Panc1 (cell line): ENCODE measurements around the gene CRYAB. TPM values are rescaled to one million over a fixed set of nuclear protein-coding genes. Genes with fewer than 3 reads are reported as not detected.

Source experiments
- ATAC-seq: fragments of 200-7000 bp; cut with Tn5 transposase; 2 replicates; pipeline ENCODE4 v1.9.1; 2020; ENCODE audit warnings: mild to moderate bottlenecking, moderate library complexity
- BruUV-seq: library from RNA; stranded (reverse); fragments of 400-500 nt; replicated peaks from 2 replicates; lab custom pipeline; 2021; lab: Mats Ljungman, UMichigan
- CTCF ChIA-PET: fragments of 300-600 bp; sonication (Branson Sonifier 250); formaldehyde crosslinking; loops from one replicate; lab custom pipeline; 2022; ENCODE audit warnings: antibody characterized with exemption; lab: Charles Lee
- POLR2A ChIA-PET: fragments of 300-600 bp; sonication (Branson Sonifier 250); formaldehyde crosslinking; loops from one replicate; lab custom pipeline; 2022; ENCODE audit warnings: antibody characterized with exemption; lab: Charles Lee
- DNase-seq: peaks from one replicate; pipeline ENCODE4 v3.0.0-alpha.2; 2010; ENCODE audit warnings: low read depth, low spot score
- H3K27ac ChIP-seq: 2 replicates; pipeline ENCODE4 v1.5.1; 2011; ENCODE audit warnings: mild to moderate bottlenecking, low read length, inconsistent platforms
- H3K27me3 ChIP-seq: fragments of 200-500 bp; sonication (Bioruptor generic); 2 replicates; pipeline ENCODE4 v1.6.0; 2014; ENCODE audit warnings: low read length, inconsistent platforms; ENCODE audit not compliant: control insufficient read depth, insufficient read depth
- H3K36me3 ChIP-seq: fragments of 200-500 bp; sonication (Bioruptor generic); 2 replicates; pipeline ENCODE4 v1.5.1; 2014; ENCODE audit warnings: inconsistent platforms, mild to moderate bottlenecking, low read length, moderate library complexity; ENCODE audit not compliant: control insufficient read depth, insufficient read depth
- H3K4me1 ChIP-seq: 2 replicates; pipeline ENCODE4 v1.5.1; 2011; ENCODE audit warnings: inconsistent platforms, mild to moderate bottlenecking, low read length, moderate library complexity; ENCODE audit not compliant: control insufficient read depth, insufficient read depth
- H3K4me3 ChIP-seq, 2 experiments: 2 replicates each; pipeline ENCODE4 v1.5.1; 2011 to 2012; ENCODE audit warnings: low read depth in 2 of 2, low read length in 2 of 2, mild to moderate bottlenecking in 2 of 2, inconsistent platforms in 1 of 2, moderate library complexity in 1 of 2
- H3K9me3 ChIP-seq: fragments of 200-500 bp; sonication (Bioruptor generic); 2 replicates; pipeline ENCODE4 v1.5.1; 2014; ENCODE audit warnings: low read depth, mild to moderate bottlenecking, inconsistent platforms, low read length, moderate library complexity; ENCODE audit not compliant: control insufficient read depth, insufficient read depth
- POLR2AphosphoS5 ChIP-seq: IDR thresholded peaks from 2 replicates; pipeline ENCODE4 v1.6.1; 2012; ENCODE audit warnings: mild to moderate bottlenecking, low read depth, low read length, moderate library complexity
- SIN3A ChIP-seq: IDR thresholded peaks from 2 replicates; pipeline ENCODE4 v1.6.1; 2012; ENCODE audit warnings: low read depth, mild to moderate bottlenecking, low read length, moderate library complexity, borderline replicate concordance; ENCODE audit not compliant: insufficient read depth
- TCF7L2 ChIP-seq: IDR thresholded peaks from 2 replicates; pipeline ENCODE4 v1.6.1; 2011; ENCODE audit warnings: mild to moderate bottlenecking, low read depth, low read length, inconsistent platforms
- in situ Hi-C: cut with HindIII; loops from 2 replicates; pipeline ENCODE4 v1.10.0; 2016; ENCODE audit warnings: low sequenced_read_pairs, low pct_unique_long_range_greater_than_20kb
- intact Hi-C: fragments of 100-400 bp; cut with micrococcal nuclease; formaldehyde crosslinking; loops from one replicate; pipeline ENCODE4 v1.10.0; 2022; ENCODE audit not compliant: unreplicated experiment
- total RNA-seq: library from RNA; stranded (reverse); gene quantifications from one replicate; pipeline ENCODE4 v1.2.1, GENCODE V29; 2021; ENCODE audit not compliant: unreplicated experiment
- TF ChIP-seq, protein P1 (sequence below): fragments of 450-650 bp; IDR thresholded peaks from 2 replicates; pipeline ENCODE4 v1.5.1; 2017; ENCODE audit warnings: mild to moderate bottlenecking
- TF ChIP-seq, protein P2 (sequence below), 2 experiments: IDR thresholded peaks; 2 replicates each; pipeline ENCODE4 v1.6.1; 2011 to 2012; ENCODE audit warnings: low read depth in 2 of 2, control low read depth in 1 of 2, low read length in 1 of 2, mild to moderate bottlenecking in 1 of 2, moderate library complexity in 1 of 2; ENCODE audit not compliant: insufficient read depth in 1 of 2

CRYAB gene
- total RNA-seq, 1 experiment from 2014 or later: 0.59 TPM

DNA sequence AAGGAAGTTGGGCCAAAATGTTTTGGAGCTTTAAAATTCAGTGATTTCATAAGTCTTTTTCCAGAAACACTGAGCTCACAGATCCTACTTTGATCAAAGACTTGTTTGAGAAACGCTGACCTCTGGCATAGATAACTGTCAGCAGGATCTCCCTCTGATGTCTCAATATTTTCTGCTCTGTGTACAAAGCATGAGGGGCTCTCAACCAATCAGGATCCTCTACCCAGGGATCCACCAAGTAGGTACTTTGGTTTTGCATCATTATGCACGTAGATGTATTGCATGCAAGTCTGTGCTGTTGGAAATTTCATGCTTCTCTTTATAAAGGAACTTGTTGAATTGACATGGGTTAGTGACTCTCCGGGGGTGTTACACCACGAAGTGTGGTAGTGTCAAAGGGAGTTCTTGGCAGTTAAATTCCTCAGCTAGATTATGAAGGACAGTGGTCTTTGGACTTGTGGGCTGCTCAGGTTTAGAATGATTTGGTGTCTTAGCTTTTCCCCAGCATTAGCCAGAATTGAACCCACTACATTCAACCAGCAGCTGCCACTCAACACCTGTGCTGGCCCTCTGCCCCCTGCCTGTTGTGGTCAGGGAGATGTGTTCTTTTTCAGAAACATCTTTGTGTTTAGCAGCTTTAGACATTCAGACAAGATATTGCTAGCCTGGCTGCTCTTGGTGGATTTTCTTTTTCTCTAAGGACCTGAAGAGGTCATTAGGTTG, 23.9 kb upstream of the CRYAB start:
- Histone ChIP-seq H3K4me1 (peaks cover 22% of the 10 kb centered on the region), H3K27me3 (no peaks in the 10 kb centered on the region), H3K36me3 (no peaks in the 10 kb centered on the region), H3K27ac (no peak overlapping the region), H3K9me3 (no peaks in the 10 kb centered on the region), H3K4me3 (no peak overlapping the region)
- TF ChIP-seq SIN3A: no peak
- TF ChIP-seq, protein P1, sequence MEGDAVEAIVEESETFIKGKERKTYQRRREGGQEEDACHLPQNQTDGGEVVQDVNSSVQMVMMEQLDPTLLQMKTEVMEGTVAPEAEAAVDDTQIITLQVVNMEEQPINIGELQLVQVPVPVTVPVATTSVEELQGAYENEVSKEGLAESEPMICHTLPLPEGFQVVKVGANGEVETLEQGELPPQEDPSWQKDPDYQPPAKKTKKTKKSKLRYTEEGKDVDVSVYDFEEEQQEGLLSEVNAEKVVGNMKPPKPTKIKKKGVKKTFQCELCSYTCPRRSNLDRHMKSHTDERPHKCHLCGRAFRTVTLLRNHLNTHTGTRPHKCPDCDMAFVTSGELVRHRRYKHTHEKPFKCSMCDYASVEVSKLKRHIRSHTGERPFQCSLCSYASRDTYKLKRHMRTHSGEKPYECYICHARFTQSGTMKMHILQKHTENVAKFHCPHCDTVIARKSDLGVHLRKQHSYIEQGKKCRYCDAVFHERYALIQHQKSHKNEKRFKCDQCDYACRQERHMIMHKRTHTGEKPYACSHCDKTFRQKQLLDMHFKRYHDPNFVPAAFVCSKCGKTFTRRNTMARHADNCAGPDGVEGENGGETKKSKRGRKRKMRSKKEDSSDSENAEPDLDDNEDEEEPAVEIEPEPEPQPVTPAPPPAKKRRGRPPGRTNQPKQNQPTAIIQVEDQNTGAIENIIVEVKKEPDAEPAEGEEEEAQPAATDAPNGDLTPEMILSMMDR: no peak
- TF ChIP-seq, protein P2, sequence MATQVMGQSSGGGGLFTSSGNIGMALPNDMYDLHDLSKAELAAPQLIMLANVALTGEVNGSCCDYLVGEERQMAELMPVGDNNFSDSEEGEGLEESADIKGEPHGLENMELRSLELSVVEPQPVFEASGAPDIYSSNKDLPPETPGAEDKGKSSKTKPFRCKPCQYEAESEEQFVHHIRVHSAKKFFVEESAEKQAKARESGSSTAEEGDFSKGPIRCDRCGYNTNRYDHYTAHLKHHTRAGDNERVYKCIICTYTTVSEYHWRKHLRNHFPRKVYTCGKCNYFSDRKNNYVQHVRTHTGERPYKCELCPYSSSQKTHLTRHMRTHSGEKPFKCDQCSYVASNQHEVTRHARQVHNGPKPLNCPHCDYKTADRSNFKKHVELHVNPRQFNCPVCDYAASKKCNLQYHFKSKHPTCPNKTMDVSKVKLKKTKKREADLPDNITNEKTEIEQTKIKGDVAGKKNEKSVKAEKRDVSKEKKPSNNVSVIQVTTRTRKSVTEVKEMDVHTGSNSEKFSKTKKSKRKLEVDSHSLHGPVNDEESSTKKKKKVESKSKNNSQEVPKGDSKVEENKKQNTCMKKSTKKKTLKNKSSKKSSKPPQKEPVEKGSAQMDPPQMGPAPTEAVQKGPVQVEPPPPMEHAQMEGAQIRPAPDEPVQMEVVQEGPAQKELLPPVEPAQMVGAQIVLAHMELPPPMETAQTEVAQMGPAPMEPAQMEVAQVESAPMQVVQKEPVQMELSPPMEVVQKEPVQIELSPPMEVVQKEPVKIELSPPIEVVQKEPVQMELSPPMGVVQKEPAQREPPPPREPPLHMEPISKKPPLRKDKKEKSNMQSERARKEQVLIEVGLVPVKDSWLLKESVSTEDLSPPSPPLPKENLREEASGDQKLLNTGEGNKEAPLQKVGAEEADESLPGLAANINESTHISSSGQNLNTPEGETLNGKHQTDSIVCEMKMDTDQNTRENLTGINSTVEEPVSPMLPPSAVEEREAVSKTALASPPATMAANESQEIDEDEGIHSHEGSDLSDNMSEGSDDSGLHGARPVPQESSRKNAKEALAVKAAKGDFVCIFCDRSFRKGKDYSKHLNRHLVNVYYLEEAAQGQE (IDR thresholded peaks at IDR 0.05; ENCODE audit: insufficient read depth in 1 of 2, low read depth in 2 of 2, low read length in 1 of 2): no peak
- in situ Hi-C loops: no loop called here
- intact Hi-C loops: no loop called here
- ATAC-seq (no peak), DNase-seq (no peak)
- ChIA-PET CTCF (interaction anchor here (2.0 kb wide), 1 partner anchor 46 kb away, joined by 7 read pairs; no protein-coding TSS in a partner anchor), POLR2A (interaction anchor here (0.6 to 1.0 kb wide), 2 partner anchors 9 to 214 kb away, joined by 3 to 20 read pairs; no protein-coding TSS in a partner anchor)
- BruUV-seq: no TSS peak

DNA sequence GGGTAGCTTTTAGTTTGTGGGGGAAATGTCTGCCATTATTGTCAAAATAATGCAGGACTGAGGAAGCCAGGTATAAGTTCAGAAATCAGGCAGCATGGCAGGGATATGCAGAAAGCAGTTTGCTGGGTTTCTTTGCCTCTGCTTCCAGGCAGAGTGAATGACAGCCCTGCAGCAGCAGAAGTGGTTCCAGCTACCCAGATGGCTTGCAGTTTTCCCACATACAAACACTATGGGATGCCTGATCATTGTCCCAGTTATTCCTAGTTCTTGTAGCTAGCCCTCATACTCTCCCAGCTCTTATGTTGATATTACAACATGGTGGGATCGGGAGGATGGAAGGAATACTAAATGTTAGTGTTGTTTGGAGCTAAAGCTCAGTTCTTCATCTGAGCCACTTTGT, 22.7 kb upstream of the CRYAB start:
- ATAC-seq (no peak), DNase-seq (no peak)
- BruUV-seq: no TSS peak
- intact Hi-C loops (no loop called here), in situ Hi-C loops (no loop called here)
- TF ChIP-seq SIN3A: no peak
- TF ChIP-seq POLR2AphosphoS5: no peak
- no peak for TF ChIP-seq TCF7L2
- TF ChIP-seq, protein P2 (IDR thresholded peaks at IDR 0.05; ENCODE audit: insufficient read depth in 1 of 2, low read depth in 2 of 2, low read length in 1 of 2): no peak
- Histone ChIP-seq H3K27me3 (no peaks in the 10 kb centered on the region), H3K27ac (no peak overlapping the region), H3K9me3 (no peaks in the 10 kb centered on the region), H3K4me1 (peaks cover 22% of the 10 kb centered on the region), H3K4me3 (no peak overlapping the region), H3K36me3 (no peaks in the 10 kb centered on the region)
- POLR2A ChIA-PET: no interaction called here
- CTCF ChIA-PET: interaction anchor here (2.0 kb wide), 1 partner anchor 47 kb away, joined by 7 read pairs; no protein-coding TSS in a partner anchor
